ENCODE data around the gene SPECC1. TPM values are rescaled to one million over a fixed set of nuclear protein-coding genes. Genes with fewer than 3 reads are reported as not detected.
A peak's percentile ranks its signal among the peaks of the same experiment; 100 is the strongest.

SPECC1 gene
- total and polyA plus RNA-seq, 2 of the 13 experiments (the other 11 are each of a cell fraction or from before 2014, with no cell fraction given), result 2.3 to 6.9 TPM

GRCh38 chr17:20151174-20151573 lies 142.0 kb downstream of the SPECC1 start:
- Histone ChIP-seq H3K36me3 (replicated peaks in 1 of 2; ENCODE audit: control insufficient read depth in 1 of 2, insufficient read depth in 2 of 2, low read length in 2 of 2) (no peaks in the 10 kb centered on the region), H3K9me3 (ENCODE audit: low read length) (no peaks in the 10 kb centered on the region), H3K4me1 (ENCODE audit: insufficient read depth, low read length) (no peaks in the 10 kb centered on the region; the same call in 1 of the 2 replicates), H3K4me2 (ENCODE audit: low read depth, low read length) (no peak overlapping the region), H3K4me3 (replicated peaks in 1 of 3; ENCODE audit: insufficient read depth in 1 of 3, low read depth in 2 of 3, low read length in 3 of 3) (no peak overlapping the region), H4K20me1 (ENCODE audit: insufficient read depth, low read length) (no peaks in the 10 kb centered on the region), H3K27ac (ENCODE audit: extremely low read length, insufficient read depth, low read length) (no peak overlapping the region), H2AFZ (ENCODE audit: low read length) (no peak overlapping the region), H3K9ac (ENCODE audit: insufficient read depth, low read depth, low read length) (no peak overlapping the region), H3K27me3 (ENCODE audit: control insufficient read depth in 1 of 2, insufficient read depth in 2 of 2, low read length in 2 of 2) (peaks cover 5 to 32% of the 10 kb centered on the region in 2 experiments; a peak in 4 of 5 replicates), H3K79me2 (ENCODE audit: insufficient read depth, low read length) (no peaks in the 10 kb centered on the region)
- FAIRE-seq, result no peak
- TF ChIP-seq PAF1 (CRISPR knock-in tag; IDR thresholded peaks at IDR 0.05) (no peak), ZBTB40 (IDR thresholded peaks at IDR 0.05) (no peak), ZBTB40 (CRISPR knock-in tag; IDR thresholded peaks at IDR 0.05) (no peak), SIN3A (IDR thresholded peaks at IDR 0.05; ENCODE audit: borderline replicate concordance, low read depth, low read length) (no peak), ARID4A (CRISPR knock-in tag; IDR thresholded peaks at IDR 0.05; ENCODE audit: borderline replicate concordance) (no peak), JDP2 (CRISPR knock-in tag; IDR thresholded peaks at IDR 0.05; ENCODE audit: borderline replicate concordance) (no peak), SRF (IDR thresholded peaks at IDR 0.05; ENCODE audit: low read depth, low read length) (no peak), IRF2 (CRISPR knock-in tag; IDR thresholded peaks at IDR 0.05) (no peak), GABPA (IDR thresholded peaks at IDR 0.05; ENCODE audit: low read depth, low read length) (no peak), GABPA (CRISPR knock-in tag; IDR thresholded peaks at IDR 0.05; ENCODE audit: low read depth) (no peak), MAFK (conservative IDR thresholded peaks at IDR 0.05 in 1 of 2, IDR thresholded peaks at IDR 0.05 in 1 of 2; ENCODE audit: low read length in 2 of 2) (peak; percentile 90 to 96), RNF2 (conservative IDR thresholded peaks at IDR 0.05; ENCODE audit: low read depth) (no peak), MAFF (IDR thresholded peaks at IDR 0.05; ENCODE audit: low read depth, low read length) (peak; percentile 96), ZNF253 (CRISPR knock-in tag; IDR thresholded peaks at IDR 0.05; ENCODE audit: borderline replicate concordance) (no peak)
- no peak for ATAC-seq
- POLR2A ChIA-PET, result no interaction called here
- CTCF ChIA-PET (ENCODE audit: low intra/inter-chr PET ratio, low total read pairs), result no interaction called here
- no TSS peak for BruUV-seq (replicated peaks)
- DNase-seq (ENCODE audit: low spot score), result no peak
- intact Hi-C loops (cut with micrococcal nuclease; ENCODE audit: unreplicated experiment) (no loop called here), in situ Hi-C loops (cut with HindIII; ENCODE audit: extremely low pct_ligation_motif_present, low pct_unique_long_range_greater_than_20kb) (no loop called here)
- 13% methylated on average over 5 of the region's 5 CpGs for WGBS (ENCODE audit: low lambda C conversion rate)
